Activated T-helper 9 cell treated with anti-CD3 and anti-CD28 coated beads, Interleukin-2, amount 50 U/mL, for 16 hours (primary cell): Measurements from ENCODE around the gene GTPBP6.
"Not testable (repeated sequence)": the region's sequence is repeated elsewhere in the genome, so short reads cannot be mapped to it uniquely, and the experiment has no call there.

ENCODE experiments used
- DNase-seq: peaks from one replicate; pipeline ENCODE4 v3.0.0-alpha.2; 2020; ENCODE audit warnings: low read depth

GTPBP6 gene

DNA sequence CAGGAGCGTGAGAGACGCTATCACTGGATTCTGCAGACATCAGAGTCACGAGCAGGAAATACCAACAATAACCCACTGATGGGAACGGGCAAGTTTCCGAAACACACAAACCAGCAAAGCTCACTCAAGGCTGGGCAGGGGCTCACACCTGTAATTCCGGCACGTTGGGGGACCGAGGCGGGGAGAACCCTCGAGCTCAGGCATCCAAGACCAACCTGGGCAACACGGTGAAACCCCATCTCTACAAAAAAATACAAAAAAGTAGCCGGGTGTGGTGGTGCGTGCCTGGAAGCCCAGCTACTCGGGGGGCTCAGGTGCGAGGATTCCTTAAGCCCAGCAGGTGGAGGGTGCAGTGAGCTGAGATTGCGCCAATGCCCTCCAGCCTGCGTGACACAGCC is 17.2 kb upstream of the GTPBP6 start:
- no peak for DNase-seq

DNA sequence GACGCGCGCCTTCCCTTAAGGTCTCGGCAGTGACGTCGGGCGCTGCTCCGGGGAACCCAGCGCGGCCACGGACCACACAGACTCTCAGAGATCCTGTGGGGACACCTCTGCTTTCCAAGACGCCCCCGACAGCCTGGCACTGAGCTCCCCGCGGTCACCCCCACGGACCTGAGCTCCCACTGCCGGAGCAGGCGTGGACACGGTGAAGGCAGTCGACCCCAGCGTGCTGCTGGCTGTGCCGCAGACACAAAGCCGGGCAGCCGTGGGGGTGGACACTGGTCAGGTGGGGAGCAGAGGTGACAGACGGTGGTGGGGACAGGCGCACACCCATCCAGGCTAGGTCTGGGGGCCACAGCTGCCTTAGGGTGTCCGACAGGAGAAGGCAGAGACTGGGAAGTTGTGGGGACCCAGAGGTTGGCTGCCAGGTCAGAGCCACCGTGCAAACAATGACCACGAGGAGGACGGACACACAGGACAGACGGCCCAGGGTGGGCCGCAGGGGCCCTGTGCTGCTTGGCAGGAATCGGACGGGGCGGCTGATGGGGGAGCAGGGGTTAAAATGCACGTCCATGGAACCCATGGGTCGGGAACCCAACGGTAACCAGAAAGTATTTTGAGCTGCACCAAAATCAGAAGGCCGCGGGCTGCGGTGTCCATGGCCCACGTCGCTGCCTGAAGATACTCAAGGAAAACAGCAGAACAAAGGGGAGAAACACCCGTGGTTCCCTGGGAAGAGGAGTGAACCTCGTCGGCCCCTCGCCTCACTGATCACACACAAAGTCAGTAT is 16.6 kb upstream of the GTPBP6 start:
- DNase-seq = no peak

DNA sequence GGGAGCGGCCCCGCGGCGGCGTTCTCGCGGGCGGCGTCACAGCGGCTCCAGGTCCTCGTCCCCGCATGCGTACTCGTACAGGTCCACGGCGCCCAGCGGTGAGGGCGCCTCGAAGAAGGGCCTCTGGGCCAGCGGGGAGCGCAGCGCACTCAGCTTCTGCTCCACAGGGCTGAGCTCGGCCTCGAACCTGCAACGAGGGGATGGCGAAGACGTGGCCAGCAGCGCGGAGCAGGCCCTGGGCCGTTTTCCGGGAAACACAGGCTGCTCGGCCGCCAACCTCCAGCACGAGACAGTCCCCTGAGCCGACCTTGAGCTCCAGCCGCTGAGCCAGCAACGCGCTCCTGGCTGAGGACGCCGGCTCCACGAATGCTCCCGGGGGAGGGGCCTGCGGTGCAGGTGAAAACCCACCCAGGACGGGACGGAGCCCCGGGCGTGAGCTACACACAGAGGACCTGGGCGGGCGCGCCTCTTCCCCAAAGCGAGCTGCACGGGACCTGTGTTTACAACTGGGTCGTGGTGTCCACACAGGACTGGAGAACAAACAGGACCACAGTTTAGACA is 15.8 kb upstream of the GTPBP6 start:
- no peak for DNase-seq

DNA sequence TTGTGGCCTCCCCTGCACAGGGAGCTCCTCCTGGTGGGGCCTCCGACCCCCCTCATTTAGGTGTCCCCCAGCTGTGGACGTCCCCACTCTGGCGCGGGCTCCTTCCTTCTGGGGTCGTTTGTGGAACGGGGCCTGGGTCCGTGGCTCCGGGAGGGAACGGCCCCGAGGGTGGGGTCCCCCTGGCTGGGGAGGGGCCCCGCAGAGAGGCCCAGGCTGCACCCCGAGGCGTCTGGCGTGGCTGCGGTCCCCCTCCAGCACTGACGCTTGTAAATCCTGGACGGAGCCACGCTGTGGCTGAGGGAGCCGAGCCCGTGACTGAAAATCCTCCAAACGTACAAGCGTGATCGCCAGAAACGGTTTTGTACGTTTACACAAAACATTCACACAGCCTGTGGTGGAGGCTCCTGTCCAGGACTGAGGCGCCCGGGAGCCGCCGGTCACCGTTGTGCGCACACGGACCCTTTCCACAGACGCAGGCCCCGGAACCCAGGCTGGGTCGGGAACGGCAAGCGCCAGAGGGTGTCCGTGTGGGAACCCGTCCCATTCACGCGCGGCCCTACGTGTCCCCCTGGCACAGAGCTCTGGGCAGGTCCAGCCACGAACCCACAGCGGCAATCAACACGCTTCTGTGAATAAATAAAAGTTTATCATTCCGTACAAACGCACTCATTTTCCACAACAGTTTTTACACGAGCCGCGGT is 15.2 kb upstream of the GTPBP6 start:
- no peak for DNase-seq

DNA sequence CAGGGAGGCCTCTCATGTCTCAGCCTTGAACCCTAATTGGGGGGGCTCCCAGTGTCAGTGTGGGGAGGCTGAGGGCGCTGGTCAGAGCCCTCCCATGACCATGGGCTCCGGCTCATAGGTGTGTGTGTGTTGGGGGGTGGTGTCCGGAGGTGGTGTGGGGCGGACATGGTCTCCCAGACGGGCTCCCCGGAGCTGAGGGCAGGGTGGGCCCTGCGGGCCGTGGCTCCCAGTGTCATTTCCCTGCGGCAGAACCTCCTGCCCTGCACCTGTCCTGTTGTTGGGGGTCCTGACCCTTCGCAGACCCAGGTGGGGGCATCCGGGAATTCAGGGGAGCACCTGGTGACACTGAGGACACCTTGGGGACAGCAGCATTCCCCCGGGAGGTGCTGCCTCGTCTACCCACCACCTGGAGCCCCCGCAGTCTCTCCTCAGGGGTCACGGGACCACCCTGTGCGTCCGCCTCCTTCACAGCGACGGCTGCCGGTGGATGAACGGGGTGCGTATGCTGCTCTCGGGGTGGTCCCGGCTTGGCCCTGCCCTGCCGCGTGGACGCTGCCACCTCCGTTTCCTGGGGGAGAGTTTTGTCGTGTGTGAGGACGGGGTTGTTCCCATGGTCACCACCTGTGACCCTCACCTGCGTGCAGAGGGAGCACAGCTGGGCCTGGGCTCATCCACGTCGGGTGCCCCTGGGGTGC is 14.5 kb upstream of the GTPBP6 start:
- DNase-seq = no peak

DNA sequence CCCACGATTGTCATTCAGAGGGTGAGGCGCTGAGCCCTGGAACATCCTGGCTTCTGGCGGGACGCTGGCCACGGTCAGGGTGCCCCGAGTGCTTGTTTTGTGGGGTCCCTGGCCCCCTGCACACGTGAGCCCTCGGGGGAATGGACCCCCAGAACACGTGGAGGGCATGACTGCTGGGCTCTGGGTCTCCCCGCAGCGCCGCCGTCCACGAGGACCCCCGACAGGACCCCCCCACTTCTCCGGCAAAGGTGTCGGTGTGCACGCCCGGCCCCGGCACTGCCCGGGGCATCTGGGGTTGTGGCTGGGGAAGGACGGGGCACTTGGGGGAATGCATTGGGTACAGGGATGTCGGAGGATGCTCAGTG is 13.9 kb upstream of the GTPBP6 start:
- no peak for DNase-seq

DNA sequence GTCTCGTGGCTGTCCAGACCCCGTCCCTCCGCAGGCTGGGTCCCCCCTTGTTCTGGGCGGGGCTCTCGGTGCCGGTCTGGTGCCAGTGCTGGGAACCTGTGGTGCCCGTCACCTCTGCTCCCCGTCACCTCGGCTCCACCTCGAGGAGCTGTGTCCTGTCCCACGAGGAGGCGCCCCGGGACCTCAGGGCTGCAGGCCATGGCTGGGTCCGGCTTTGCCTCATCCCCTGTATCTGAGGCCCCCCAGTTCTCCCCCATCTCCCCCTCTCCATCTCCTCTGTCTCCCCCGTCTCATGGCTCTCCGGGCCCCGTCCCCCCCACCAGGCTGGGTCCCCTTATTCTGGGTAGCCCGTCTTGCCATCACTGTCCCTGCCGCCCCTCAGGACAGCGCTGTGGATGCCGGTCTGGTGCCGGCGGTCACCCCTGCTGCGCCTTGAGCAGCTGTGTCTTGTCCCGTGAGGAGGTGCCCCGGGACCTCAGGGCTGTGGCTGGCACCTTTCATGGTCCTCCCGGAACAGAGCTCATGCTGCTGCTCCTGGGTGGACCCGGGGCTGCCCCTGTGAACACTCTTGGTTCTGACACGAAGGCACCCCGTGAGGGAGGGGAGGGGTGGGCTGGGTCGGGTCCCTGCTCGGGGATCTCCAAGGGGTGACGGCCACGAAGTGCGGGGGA is 13.4 kb upstream of the GTPBP6 start:
- no peak for DNase-seq

DNA sequence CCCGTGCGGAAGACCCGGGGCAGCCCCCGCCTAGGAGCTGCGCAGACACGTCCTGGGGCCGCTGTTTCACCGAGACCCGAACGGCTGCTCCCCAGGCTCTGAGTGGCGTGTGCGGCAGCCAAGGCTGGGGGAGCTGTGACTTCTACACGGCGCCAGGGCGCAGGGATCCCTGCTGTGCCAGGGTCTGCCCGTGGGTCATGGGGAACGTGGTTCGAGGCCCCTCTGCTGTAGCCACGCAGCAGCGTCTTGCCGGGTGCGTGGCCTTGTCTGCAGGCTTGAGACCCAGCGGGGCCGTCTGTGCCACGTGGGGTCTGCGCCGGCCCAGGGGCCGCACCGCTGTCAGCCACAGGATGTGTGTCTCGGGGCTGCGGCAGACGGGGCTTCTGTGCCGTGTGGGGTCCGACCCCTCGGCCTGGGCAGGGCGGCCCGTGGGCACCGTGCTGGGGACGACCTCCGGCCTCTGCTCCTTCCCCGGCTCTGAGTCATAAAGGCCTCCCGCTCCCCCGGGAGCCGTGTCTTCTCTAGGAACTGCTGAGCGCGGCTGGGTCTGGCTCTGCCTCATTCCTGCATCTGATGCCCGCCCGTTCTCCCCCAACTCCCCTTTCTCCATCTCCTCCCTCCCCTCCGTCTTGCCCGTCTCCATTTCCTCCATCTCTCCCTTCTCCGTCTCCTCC is 12.7 kb upstream of the GTPBP6 start:
- no peak for DNase-seq

DNA sequence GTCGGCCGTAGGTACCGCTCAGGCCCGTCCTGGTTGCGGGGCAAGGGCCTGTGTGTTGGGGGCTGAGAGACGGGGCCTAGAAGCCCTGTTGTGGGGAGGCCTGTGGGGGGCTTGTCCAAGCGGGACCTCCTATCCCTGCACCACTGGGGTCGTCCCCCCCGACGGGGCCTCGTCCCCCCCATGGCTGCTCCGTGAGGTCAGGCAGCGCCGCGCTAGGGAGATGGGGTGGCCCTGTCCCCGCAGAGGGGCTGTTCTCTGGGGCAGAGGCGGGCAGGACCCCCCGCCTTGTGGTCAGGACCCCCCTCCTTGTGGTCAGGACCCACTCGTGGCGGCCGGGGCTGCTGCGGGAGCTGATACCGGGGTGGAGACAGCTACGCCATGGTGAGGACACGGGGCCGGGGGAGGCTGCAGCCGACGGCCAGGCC is 12.1 kb upstream of the GTPBP6 start:
- DNase-seq = no peak

DNA sequence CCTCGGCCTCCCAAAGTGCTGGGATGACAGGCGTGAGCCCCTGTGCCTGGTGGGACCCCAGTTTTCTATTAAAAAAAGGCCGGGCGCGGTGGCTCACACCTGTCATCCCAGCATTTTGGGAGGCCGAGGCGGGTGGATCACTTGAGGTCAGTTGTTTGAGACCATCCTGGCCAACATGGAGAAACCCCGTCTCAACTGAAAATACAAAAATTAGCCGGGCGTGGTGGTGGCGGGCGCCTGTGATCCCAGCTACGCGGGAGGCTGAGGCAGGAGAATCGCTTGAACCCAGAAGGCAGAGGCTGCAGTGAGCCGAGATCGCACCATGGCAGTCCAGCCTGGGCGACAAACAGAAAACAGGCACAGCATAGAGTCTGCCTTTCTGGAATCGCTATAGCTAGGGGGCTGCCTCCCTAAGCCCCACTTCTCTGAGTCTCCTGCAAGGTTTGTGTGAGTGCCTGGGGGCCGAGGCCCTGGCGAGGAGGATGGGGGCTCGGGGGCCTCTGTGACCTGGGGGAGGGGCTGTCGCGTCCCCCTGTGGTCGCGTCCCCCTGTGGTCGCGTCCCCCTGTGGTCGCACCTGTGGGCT is 11.6 kb upstream of the GTPBP6 start:
- DNase-seq = not testable (repeated sequence)

DNA sequence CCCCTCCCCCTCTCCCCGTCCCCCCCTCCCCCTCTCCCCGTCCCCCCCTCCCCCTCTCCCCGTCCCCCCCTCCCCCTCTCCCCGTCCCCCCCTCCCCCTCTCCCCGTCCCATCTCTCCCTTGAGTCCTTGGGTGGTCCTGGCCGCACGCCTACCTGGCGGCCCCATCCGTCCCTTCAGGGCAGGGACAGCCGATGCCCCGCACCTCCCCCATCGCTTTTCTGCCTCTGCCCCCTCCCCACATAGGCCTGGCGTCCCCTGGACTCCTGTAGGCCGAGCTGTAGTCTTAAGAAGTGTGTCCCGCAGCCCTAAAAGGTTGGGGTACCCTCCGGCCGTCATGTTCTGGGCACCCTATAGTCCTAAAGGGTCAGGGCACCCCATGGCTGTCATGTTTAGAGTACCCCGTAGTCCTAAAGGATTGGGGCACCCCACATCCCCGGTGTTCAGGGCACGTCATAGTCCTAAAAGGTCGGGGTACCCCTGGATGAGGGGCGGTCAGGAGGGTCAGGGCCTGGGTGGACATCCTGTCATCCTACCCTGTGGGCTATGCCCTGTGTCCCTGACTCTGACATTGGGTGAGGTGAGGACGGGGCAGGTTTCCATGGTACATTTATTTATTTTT is 10.8 kb upstream of the GTPBP6 start:
- DNase-seq = no peak

DNA sequence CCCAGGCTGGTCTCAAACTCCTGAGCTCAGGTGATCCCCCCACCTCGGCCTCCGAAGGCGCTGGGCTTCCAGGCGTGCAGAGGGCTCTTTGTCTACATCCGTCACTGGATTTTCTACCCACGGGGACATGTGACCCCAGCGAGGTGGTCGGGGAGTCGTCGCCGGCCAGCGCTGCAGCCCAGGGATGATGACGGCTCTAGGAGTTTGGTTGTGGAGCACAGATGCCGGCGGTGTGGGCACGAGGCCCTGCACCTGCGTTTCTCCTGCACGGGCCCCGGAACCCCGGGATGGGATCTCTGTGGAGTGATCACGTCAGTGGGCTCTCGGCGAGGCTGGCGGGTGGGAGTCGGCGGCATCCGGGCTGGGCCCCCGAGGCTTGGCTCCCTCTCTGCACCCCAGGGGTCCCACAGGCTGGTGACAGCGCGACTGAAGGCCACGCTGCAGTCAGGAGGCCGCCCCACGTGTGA is 9.1 kb upstream of the GTPBP6 start:
- no peak for DNase-seq

DNA sequence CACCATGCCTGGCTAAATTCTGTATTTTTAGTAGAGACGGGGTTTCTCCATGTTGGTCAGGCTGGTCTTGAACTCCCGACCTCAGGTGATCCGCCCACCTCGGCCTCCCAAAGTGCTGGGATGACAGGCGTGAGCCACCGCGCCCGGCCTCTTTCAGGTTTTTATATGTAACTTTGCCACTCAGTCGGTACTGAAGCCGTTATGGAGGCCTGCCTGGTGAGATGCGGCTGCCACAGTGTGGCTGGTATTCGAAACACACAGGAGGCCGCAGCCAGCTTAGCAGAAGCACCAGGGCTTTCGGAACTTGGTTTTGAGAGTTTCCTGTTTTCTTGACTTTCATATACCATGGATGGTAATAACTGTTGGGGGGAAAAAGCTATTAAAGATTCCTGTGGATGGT is 6.1 kb upstream of the GTPBP6 start:
- DNase-seq = not testable (repeated sequence)

DNA sequence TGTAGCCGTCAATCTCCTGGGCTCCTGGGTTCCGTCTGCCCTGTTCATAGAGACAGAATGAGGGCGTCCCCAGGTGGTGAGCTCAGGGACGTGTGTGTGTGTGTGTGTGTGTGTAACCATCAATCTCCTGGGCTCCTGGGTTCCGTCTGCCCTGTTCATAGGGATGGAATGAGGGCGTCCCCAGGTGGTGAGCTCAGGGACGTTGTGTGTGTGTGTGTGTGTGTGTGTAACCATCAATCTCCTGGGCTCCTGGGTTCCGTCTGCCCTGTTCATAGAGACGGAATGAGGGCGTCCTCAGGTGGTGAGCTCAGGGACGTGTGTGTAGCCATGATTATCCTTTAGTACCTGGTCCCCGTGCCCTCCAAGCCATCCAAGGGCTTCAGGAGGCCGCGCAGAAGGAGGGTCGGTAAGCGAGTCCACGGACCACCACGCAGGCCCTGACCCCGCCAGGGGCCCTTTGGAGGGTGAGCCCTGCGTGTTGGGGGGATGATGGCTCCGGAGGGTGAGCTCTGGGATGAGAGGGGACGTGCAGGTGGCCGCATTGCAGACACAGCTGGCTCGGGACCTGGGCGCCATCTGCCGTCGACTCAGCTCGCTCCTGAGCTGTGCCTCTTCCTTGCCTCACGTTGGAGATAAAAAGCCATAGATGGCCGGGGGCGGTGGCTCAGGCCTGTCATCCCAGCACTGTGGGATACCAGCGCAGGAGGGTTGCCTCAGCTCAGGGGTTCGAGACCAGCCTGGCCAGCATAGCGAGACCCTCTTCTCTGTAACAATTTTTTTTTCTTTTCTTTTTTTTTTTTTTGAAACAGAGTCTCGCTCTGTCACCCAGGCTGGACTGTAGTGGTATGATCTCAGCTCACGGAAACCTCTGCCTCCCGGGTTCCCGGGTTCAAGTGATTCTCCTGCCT is 5.4 kb upstream of the GTPBP6 start:
- DNase-seq = no peak

DNA sequence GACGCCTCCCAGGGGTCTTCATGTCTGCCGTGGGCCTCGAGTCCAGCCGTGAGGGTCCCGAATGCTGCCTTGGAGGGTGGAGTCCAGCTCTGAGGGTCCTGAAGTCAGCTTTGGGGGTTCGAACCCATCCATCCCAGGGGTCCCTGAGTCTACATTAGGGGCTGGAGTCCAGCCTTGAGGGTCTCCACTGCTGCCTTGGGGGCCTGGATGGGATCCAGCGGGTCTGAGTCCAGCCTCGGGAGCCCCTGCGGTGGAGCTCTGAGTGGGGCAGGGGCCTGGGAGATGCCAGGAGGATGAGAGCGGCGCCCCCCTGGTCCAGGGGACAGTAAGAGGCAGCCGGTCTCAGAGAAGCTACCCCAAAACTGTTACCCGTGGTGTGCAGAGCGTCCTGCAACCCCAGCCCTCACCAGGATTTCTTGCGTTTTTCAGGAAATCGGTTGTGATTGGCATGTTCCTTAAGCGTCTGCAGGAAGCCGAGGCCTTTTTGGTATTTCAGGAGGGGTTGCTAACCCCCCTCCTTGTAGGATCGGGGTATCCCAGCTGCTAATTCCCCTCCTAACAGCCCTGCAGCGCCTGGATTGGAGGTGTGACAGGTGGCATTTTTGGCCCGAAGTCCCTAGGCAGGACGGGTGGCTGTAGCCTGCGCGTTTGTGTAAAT is 1.7 kb upstream of the GTPBP6 start:
- DNase-seq = no peak

DNA sequence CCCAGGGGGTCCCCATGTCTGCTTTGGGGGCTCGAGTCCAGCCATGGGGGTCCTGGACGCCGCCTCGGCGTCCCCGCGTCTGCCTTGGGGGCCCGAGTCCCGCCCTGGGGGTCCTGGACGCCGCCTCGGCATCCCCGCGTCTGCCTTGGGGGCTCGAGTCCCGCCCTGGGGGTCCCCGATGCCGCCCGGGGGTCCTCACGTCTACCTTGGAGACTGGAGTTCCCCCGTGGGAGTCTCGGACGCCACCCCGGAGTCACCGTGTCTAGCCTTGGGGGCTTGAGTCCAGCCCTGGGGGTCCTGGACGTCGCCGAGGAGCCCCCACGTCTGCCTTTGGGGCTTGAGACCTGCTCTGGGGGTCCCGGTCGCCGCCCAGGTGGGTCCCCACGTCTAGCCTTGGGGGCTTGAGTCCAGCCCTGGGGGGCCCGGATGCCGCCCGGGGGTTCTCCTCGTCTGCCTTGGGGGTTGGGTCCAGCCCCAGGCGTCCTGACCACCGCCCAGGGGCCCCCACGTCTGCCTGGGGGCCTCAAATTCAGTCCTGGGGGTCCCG is 1.1 kb upstream of the GTPBP6 start:
- no peak for DNase-seq

DNA sequence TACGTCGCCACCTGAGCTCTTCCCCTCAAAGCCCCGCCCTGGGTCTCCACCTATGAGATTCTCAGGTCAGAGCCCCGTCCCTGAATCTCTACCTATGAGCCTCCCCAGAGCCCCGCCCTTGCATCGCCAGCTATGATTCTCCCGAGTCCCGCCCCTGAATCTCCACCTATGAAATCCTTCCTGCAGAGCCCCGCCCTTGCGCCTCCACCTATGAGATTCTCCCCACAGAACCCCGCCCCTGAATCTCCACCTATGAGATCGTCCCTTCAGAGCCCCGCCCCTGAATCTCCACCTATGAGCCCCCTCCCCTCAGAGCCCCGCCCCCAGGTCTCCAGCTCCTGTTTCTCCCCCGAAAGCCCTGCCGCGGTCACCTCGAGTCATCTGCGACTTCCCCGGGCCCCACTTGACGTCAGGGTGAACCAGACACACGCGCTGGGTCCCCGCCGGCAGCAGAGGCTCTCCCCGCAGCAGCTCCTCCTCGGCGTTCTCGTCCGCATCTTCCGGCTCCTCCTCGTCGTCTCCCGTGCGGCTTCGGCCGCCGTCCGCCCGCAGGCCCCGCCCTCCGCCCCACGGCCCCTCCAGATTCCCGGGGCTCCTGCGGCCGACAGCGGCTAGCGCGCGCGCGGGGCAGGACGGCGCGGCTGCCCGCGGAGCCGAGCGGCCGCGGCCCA is 393 bp downstream of the GTPBP6 start:
- peak; percentile 96 for DNase-seq

DNA sequence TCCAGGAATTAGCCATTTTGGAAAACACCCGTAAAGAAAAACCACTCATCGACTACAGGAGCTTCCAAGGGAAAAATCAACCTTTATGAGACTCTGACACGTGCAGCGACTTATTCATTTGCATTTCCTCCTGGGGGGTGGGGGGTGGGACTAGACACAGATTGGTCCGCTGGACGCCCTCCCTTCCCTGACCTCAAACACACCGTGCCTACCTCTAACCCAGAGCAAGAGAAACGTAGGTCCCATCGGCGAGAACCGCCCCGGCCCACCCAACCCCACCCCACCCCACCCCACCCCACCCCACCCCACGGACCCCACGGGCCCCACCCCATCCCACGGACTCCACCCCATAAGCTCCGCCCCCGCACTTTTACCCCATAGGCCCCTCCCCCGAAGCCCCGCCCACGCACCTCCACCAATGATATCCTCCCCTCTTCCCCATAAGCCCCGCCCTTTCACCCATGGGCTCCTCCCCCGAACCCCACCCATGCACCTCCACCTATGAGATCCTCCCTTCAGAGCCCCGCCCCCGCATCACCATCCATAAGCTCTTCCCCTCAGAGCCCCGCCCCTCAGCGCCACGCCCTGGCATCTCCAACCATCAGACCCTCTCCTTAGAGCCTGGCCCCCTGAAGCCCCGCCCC is 1.1 kb downstream of the GTPBP6 start:
- DNase-seq = no peak
